Suprapubic skin (tissue), 4 donors: Measurements from ENCODE around the gene HOXD9. TPM values are rescaled to one million over a fixed set of nuclear protein-coding genes. Genes with fewer than 3 reads are reported as not detected.

Source experiments
- DNase-seq, 2 donors: peaks; one replicate each; pipeline ENCODE4 v3.0.0-alpha.2; 2019; ENCODE audit warnings: low spot score in 2 of 2
- H3K27ac ChIP-seq: fragments of 200-600 bp; sonication (generic); one replicate; pipeline ENCODE4 v1.5.1; 2019
- H3K27me3 ChIP-seq: fragments of 200-600 bp; sonication (generic); one replicate; pipeline ENCODE4 v1.5.1; 2019
- H3K36me3 ChIP-seq: fragments of 200-600 bp; sonication (generic); one replicate; pipeline ENCODE4 v1.5.1; 2019
- H3K4me1 ChIP-seq: fragments of 200-600 bp; sonication (generic); one replicate; pipeline ENCODE4 v1.5.1; 2019
- H3K4me3 ChIP-seq: fragments of 200-600 bp; sonication (generic); one replicate; pipeline ENCODE4 v1.5.1; 2019; ENCODE audit warnings: mild to moderate bottlenecking
- H3K9me3 ChIP-seq: fragments of 200-600 bp; sonication (generic); one replicate; pipeline ENCODE4 v1.5.1; 2019
- EP300 ChIP-seq: sonication (generic); formaldehyde crosslinking; IDR thresholded peaks from one replicate; pipeline ENCODE4 v1.6.1; 2017; ENCODE audit warnings: antibody characterized with exemption
- POLR2A ChIP-seq, 2 donors: fragments of 450-650 bp; IDR thresholded peaks; one replicate each; pipeline ENCODE4 v1.6.1; 2017; ENCODE audit warnings: antibody characterized with exemption in 2 of 2, mild to moderate bottlenecking in 2 of 2, moderate library complexity in 2 of 2
- POLR2AphosphoS5 ChIP-seq, 3 donors: sonication (generic); formaldehyde crosslinking; IDR thresholded peaks; one replicate each; pipeline ENCODE4 v1.6.1; 2017; ENCODE audit warnings: antibody characterized with exemption in 3 of 3
- WGBS: methylation state at CpG from one replicate; pipeline ENCODE4 v1.1.5; 2018; 5-methylcytosine and 5-hydroxymethylcytosine counted together
- total RNA-seq, 4 donors: library from RNA; depleted of rRNA; stranded (reverse); fragments of >200 nt; gene quantifications; one replicate each; pipeline ENCODE4 v1.1.0, GENCODE V29; 2016
- TF ChIP-seq, protein P1 (sequence below), 2 donors: fragments of 200-600 bp in 1 of 2; fragments of 450-650 bp in 1 of 2; sonication (generic) in 1 of 2; IDR thresholded peaks; one replicate each; pipeline ENCODE4 v1.5.1; 2016 to 2019; ENCODE audit warnings: antibody characterized with exemption in 2 of 2, mild to moderate bottlenecking in 1 of 2, moderate library complexity in 1 of 2

HOXD9 gene
- total RNA-seq, 4 donors from 2014 or later: 0.26 to 3.1 (median 2.6) TPM; not detected in 1

DNA sequence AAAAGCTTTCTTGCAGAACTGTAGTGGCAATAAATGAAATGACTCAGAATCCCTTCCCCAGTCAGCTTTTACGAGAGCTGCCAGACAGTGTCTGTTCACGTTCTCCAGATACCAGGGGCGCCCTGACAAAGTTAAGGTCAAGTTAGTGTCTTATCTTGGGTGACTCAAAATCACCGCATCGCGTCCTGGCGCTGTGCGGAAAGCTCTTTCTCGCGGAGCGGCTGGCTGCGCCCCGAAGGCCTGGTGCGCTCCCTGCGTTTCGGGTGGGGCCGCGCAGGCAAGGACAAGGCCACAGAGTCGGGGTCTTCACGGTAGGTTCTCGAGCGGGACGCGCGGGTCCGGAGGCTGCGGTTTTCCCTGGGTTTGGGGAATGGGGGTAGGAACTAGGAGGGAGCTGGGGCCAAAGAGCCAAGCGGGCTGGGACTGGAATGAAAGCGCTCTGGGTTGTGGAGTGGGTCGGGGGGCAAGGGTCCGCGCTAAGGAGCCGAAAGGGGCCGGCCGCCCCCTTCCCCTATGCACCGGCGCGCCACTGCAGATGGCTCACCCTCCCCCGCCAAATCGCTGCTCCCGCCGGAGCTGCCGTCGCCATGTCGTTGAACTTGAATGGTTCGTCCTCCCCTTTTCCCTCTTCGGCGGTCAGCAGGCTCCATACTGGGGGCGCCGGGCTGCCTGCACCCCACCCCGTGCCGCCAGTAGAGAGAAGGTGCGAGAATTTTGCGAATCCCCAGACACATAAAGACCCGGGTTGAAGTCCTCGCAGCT lies 18.0 kb upstream of the HOXD9 start:
- peaks cover 55% of the 10 kb centered on the region for H3K4me1 ChIP-seq
- peak in 1 of 2 donors; percentile 78 for DNase-seq
- H3K36me3 ChIP-seq: no peaks in the 10 kb centered on the region
- WGBS: 2% methylated on average over 27 of the region's 56 CpGs
- no peaks in the 10 kb centered on the region for H3K9me3 ChIP-seq
- TF ChIP-seq EP300 (no peak), POLR2AphosphoS5 (IDR thresholded peaks at IDR 0.05) (no peak), POLR2A (IDR thresholded peaks at IDR 0.05) (no peak)
- TF ChIP-seq, protein P1, sequence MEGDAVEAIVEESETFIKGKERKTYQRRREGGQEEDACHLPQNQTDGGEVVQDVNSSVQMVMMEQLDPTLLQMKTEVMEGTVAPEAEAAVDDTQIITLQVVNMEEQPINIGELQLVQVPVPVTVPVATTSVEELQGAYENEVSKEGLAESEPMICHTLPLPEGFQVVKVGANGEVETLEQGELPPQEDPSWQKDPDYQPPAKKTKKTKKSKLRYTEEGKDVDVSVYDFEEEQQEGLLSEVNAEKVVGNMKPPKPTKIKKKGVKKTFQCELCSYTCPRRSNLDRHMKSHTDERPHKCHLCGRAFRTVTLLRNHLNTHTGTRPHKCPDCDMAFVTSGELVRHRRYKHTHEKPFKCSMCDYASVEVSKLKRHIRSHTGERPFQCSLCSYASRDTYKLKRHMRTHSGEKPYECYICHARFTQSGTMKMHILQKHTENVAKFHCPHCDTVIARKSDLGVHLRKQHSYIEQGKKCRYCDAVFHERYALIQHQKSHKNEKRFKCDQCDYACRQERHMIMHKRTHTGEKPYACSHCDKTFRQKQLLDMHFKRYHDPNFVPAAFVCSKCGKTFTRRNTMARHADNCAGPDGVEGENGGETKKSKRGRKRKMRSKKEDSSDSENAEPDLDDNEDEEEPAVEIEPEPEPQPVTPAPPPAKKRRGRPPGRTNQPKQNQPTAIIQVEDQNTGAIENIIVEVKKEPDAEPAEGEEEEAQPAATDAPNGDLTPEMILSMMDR (IDR thresholded peaks at IDR 0.05): no peak
- peak overlapping the region; percentile 26 for H3K4me3 ChIP-seq
- H3K27ac ChIP-seq: no peak overlapping the region
- peaks cover 99% of the 10 kb centered on the region for H3K27me3 ChIP-seq

DNA sequence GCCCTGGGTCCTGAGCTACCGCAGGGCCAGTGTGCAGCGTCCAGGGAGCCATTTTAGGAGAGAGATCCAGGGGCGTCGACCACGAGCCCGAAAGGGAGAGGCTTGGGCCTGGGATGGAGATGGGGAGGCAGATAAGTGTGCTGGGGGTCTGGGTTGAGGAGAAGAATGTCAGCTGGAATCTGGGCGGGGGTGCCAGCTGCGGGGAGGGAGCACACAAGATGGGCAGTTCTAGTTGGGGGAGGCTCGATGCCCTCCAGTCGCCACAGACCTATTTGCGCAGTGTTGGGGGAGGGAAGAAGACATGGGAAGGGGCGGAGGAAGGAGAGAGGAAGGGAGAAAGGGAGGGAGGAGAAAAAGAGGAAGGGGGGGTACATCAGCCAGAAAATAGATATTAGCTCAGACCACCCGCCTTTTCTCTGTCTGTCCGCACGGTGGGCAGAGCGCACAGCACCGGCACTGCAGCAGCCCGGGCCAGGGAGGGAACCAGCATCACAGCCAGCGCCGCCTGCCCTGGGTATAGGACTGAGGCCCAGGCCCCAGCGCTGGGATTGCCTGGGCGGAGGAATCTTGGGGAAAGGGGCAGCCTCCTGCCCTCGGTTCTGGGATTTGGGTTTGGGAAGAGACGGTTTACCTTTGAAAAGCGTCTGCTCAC lies 17.3 kb upstream of the HOXD9 start:
- Histone ChIP-seq H3K4me3 (peak overlapping the region; percentile 26), H3K9me3 (no peaks in the 10 kb centered on the region)
- TF ChIP-seq EP300: no peak
- no peak for TF ChIP-seq POLR2A (IDR thresholded peaks at IDR 0.05)
- TF ChIP-seq, protein P1 (IDR thresholded peaks at IDR 0.05): no peak
- no peak for TF ChIP-seq POLR2AphosphoS5 (IDR thresholded peaks at IDR 0.05)

DNA sequence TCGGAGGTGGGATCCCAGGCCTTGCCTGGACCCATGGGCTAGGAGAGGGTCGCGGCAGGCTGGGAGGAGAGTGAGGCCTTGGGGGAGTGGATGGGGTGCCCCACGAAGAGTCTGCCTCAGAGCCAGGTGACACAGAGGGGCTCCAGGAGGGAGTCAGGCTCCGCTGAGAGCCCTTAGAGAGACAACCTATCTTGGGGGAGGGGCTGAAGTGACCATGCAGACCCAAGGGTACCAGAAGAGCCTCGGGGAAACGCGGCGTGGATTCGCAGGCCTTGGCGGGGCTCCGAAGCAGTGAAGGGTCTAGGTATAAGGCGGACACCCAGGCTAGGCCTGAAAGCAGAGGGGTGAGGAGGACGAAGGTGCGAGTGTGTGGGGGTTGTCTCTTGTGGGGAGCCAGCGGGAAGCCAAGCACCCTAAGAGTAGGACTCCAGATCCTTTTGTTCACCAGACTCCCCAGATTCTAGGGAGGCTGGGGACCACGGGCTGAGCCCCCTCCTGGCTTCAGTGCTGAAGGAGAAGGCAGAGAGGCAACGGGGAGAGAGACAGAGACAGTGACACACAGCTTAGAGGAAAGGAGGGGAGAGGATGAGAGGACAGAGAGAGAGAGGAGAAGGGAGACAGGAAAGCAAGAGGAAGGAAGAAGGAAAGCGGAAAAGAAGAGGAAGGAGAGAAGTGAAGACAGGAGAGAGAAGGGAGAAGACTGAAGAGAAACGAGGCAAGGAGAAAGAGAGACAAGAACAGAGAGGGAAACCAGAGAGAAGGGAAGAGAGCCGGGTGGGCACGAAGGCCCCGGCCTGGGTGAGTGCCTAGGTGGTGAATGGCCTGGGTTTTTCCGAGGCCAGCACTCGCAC lies 16.6 kb upstream of the HOXD9 start:
- Histone ChIP-seq H3K9me3 (no peaks in the 10 kb centered on the region), H3K27ac (no peak overlapping the region), H3K36me3 (no peaks in the 10 kb centered on the region), H3K27me3 (peaks cover 99% of the 10 kb centered on the region), H3K4me1 (peaks cover 46% of the 10 kb centered on the region), H3K4me3 (peak overlapping the region; percentile 55)
- TF ChIP-seq POLR2A (IDR thresholded peaks at IDR 0.05): no peak
- WGBS: 28% methylated on average over 25 of the region's 25 CpGs
- no peak for DNase-seq

More for the DNA sequence above, 17.3 kb upstream of the HOXD9 start:
- DNase-seq: peak in 1 of 2 donors; percentile 75
- Histone ChIP-seq H3K4me1 (peaks cover 48% of the 10 kb centered on the region), H3K36me3 (no peaks in the 10 kb centered on the region), H3K27me3 (peaks cover 99% of the 10 kb centered on the region), H3K27ac (no peak overlapping the region)
- WGBS: 18% methylated on average over 20 of the region's 25 CpGs

DNA sequence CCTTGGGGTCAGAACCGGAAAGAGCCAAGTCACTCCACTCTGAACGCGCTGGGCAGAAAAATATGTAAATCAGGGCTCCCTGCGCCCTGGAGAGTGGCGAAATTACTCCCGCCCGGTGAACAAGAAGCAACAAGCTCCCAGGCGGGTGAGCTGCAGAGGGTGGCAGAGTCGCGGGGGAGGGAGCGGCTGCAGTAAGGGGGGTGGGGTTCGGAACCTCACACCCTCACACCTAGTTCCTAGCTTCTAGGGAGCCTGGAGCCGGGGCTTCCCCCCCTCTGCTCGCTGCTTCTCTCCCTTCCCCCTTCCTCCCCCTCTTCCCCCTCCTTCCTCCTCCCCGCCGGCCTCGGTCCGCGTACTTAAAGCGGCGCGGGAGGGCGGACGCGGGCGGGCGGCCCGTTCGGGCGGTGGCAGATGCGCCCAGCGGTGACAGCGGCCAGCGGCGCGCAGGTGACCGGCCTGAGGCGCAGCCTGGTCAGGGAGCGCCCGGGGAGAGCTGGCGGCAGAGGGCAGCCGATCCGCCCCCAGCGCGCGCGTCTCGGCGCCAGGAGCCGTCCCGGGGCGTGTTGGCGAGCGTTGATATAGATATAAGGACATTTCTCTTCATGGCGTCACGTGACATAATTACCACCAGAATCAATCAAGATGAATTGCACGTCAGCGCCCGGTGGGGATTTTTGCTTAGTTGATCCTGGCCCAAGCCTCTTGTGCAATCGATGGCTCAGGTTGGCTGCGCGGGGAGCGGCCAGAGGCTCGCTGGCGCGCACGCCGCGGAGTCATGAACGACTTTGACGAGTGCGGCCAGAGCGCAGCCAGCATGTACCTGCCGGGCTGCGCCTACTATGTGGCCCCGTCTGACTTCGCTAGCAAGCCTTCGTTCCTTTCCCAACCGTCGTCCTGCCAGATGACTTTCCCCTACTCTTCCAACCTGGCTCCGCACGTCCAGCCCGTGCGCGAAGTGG lies 15.7 kb upstream of the HOXD9 start, which contains the start of gene HOXD11:
HOXD11 (plus strand) TSS at position 700 of the 959 bp plus-strand sequence; CDS start at position 776, 76 bp downstream.
- H3K27ac ChIP-seq: no peak within 1 kb of the TSS
- H3K4me1 ChIP-seq: peaks cover 51% of the 10 kb centered on the region
- peak within 1 kb of the TSS; percentile 55 for H3K4me3 ChIP-seq
- peaks cover 99% of the 10 kb centered on the region for H3K27me3 ChIP-seq
- no peaks in the 10 kb centered on the region for H3K36me3 ChIP-seq
- H3K9me3 ChIP-seq: no peaks in the 10 kb centered on the region
- WGBS: 2% methylated on average over 38 of the region's 85 CpGs
- TF ChIP-seq POLR2A (IDR thresholded peaks at IDR 0.05) (no peak), POLR2AphosphoS5 (IDR thresholded peaks at IDR 0.05) (no peak), EP300 (no peak)
- TF ChIP-seq, protein P1 (IDR thresholded peaks at IDR 0.05): no peak
- DNase-seq: no peak

DNA sequence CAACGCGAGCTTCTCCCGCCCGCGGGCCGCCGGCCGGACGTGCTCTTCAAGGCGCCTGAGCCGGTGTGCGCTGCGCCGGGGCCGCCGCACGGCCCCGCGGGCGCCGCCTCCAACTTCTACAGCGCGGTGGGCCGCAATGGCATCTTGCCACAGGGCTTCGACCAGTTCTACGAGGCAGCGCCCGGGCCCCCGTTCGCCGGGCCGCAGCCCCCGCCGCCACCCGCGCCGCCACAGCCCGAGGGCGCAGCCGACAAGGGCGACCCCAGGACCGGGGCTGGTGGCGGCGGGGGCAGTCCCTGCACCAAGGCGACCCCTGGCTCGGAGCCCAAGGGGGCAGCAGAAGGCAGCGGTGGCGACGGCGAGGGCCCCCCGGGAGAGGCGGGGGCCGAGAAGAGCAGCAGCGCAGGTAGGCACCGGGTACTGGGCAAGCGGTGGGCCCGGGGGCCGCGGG lies 14.8 kb upstream of the HOXD9 start:
- Histone ChIP-seq H3K27ac (no peak overlapping the region), H3K36me3 (no peaks in the 10 kb centered on the region), H3K4me1 (peaks cover 51% of the 10 kb centered on the region), H3K4me3 (peak overlapping the region; percentile 55), H3K27me3 (peaks cover 99% of the 10 kb centered on the region), H3K9me3 (no peaks in the 10 kb centered on the region)
- no CpG with 5 or more reads among the region's 59 CpGs for WGBS
- TF ChIP-seq POLR2AphosphoS5 (IDR thresholded peaks at IDR 0.05) (no peak), EP300 (no peak), POLR2A (IDR thresholded peaks at IDR 0.05) (no peak)
- TF ChIP-seq, protein P1 (IDR thresholded peaks at IDR 0.05): no peak
- no peak for DNase-seq
